ENCODE data around the gene CSF2RB.

CSF2RB gene

GRCh38 chr22:36921309-36922104, 8.1 kb downstream of the CSF2RB start:
- DNase-seq (ENCODE audit: low read depth): no peak

GRCh38 chr22:36922105-36922608, 8.7 kb downstream of the CSF2RB start:
- no peak for DNase-seq (ENCODE audit: low read depth)

GRCh38 chr22:36922711-36923110, 9.3 kb downstream of the CSF2RB start:
- no peak for DNase-seq (ENCODE audit: low read depth)

GRCh38 chr22:36923131-36923788, 9.8 kb downstream of the CSF2RB start:
- no peak for DNase-seq (ENCODE audit: low read depth)

GRCh38 chr22:36924151-36924698, 10.8 kb downstream of the CSF2RB start:
- DNase-seq (ENCODE audit: low read depth): no peak

- DNase-seq (ENCODE audit: low read depth): no peak
These were observed 12.2 kb downstream of the CSF2RB start for GRCh38 chr22:36925388-36926290.

- DNase-seq (ENCODE audit: low read depth): no peak
These were observed 12.9 kb downstream of the CSF2RB start for GRCh38 chr22:36926309-36926708.

- no peak for DNase-seq (ENCODE audit: low read depth)
These were observed 13.4 kb downstream of the CSF2RB start for GRCh38 chr22:36926721-36927435.

- no peak for DNase-seq (ENCODE audit: low read depth)
These were observed 14.2 kb downstream of the CSF2RB start for GRCh38 chr22:36927671-36928070.

GRCh38 chr22:36928196-36928595, 14.8 kb downstream of the CSF2RB start:
- DNase-seq (ENCODE audit: low read depth): no peak

GRCh38 chr22:36928786-36929535, 15.5 kb downstream of the CSF2RB start:
- DNase-seq (ENCODE audit: low read depth): no peak

GRCh38 chr22:36929621-36930020, 16.2 kb downstream of the CSF2RB start:
- no peak for DNase-seq (ENCODE audit: low read depth)

- no peak for DNase-seq (ENCODE audit: low read depth)
These were observed 16.9 kb downstream of the CSF2RB start for GRCh38 chr22:36930041-36930935.

GRCh38 chr22:36931446-36931845, 18.0 kb downstream of the CSF2RB start:
- DNase-seq (ENCODE audit: low read depth): no peak

- DNase-seq (ENCODE audit: low read depth): no peak
These were observed 20.4 kb downstream of the CSF2RB start for GRCh38 chr22:36933629-36934417.

GRCh38 chr22:36934418-36935312, 21.2 kb downstream of the CSF2RB start:
- DNase-seq (ENCODE audit: low read depth): no peak

GRCh38 chr22:36935313-36935610, 21.8 kb downstream of the CSF2RB start:
- DNase-seq (ENCODE audit: low read depth): no peak

GRCh38 chr22:36935694-36936093, 22.3 kb downstream of the CSF2RB start:
- DNase-seq (ENCODE audit: low read depth): no peak

Measured in T follicular helper cell (primary cell).